Left lung (tissue), 10 donors: ENCODE measurements around the gene ZFY. TPM values are rescaled to one million over a fixed set of nuclear protein-coding genes. Genes with fewer than 3 reads are reported as not detected.

Source experiments
- ATAC-seq: fragments of 200-7000 bp; cut with Tn5 transposase; one replicate; pipeline ENCODE4 v1.9.1; 2020; ENCODE audit warnings: moderate library complexity
- DNase-seq, 4 donors: peaks; one replicate each; pipeline ENCODE4 v3.0.0-alpha.2; 2013 to 2020
- H3K27ac ChIP-seq, 2 donors: fragments of 200-600 bp; sonication (generic) in 1 of 2; one replicate each; pipeline versions ENCODE4 v1.5.0 to v1.8.0; 2020 to 2021
- H3K27me3 ChIP-seq, 2 donors: fragments of 200-600 bp; sonication (generic) in 1 of 2; one replicate each; pipeline versions ENCODE4 v1.5.0 to v1.8.0; 2020 to 2021
- H3K36me3 ChIP-seq, 2 donors: fragments of 200-600 bp; sonication (generic) in 1 of 2; one replicate each; pipeline versions ENCODE4 v1.5.0 to v1.8.0; 2020 to 2021
- H3K4me1 ChIP-seq, 2 donors: fragments of 200-600 bp; one replicate each; pipeline ENCODE4 v1.8.0; 2021
- H3K4me3 ChIP-seq, 2 donors: fragments of 200-600 bp; sonication (generic) in 1 of 2; one replicate each; pipeline versions ENCODE4 v1.5.0 to v1.8.0; 2020 to 2021; ENCODE audit warnings: mild to moderate bottlenecking in 1 of 2
- H3K9me3 ChIP-seq, 2 donors: fragments of 200-600 bp; sonication (generic) in 1 of 2; one replicate each; pipeline versions ENCODE4 v1.5.0 to v1.8.0; 2020 to 2021
- CTCF ChIP-seq, 2 donors: fragments of 200-600 bp; sonication (generic) in 1 of 2; IDR thresholded peaks; one replicate each; pipeline versions ENCODE4 v1.5.0 to v1.8.0; 2021; ENCODE audit warnings: antibody characterized with exemption in 2 of 2
- intact Hi-C, 2 donors: fragments of 100-400 bp; cut with DNase I; formaldehyde crosslinking; loops; one replicate each; pipeline versions ENCODE4 v1.11.2 to v1.14.2; 2022
- polyA plus RNA-seq, 6 donors: library from polyadenylated mRNA; unstranded; fragments of 120-200 nt; gene quantifications; one replicate each; pipeline ENCODE4 v1.2.1, GENCODE V29; 2013; ENCODE audit not compliant: insufficient read length in 6 of 6
- total RNA-seq, 2 donors: library from RNA; stranded (reverse); fragmentation: NEBNext Ultra II Directional; extraction: Animal tissue kit (Norgen Biotek cat#: 25700); gene quantifications; one replicate each; pipeline ENCODE4 v1.2.1, GENCODE V29; 2021
- donor health status: DM: no; HTN: yes; CAD: no.
- donor health status: DM: no; HTN: no; CAD: no.

The ZFY gene
- total and polyA plus RNA-seq, 8 donors: 0.20 to 19.0 (median 13.8) TPM; not detected in 1

GRCh38 chrY:2965629-2966028 lies 30.4 kb downstream of the ZFY start:
- no peaks in the 10 kb centered on the region for H3K36me3 ChIP-seq
- H3K4me1 ChIP-seq: no peaks in the 10 kb centered on the region
- no peak overlapping the region for H3K27ac ChIP-seq
- ATAC-seq (no peak), DNase-seq (peak in 1 of 4 donors; percentile 31)
- no peaks in the 10 kb centered on the region for H3K9me3 ChIP-seq
- intact Hi-C loops: no loop called here
- no peaks in the 10 kb centered on the region for H3K27me3 ChIP-seq
- no peak overlapping the region for H3K4me3 ChIP-seq
- no peak for TF ChIP-seq CTCF (IDR thresholded peaks at IDR 0.05)

- peaks cover 0 to 8% of the 10 kb centered on the region in 2 donors for H3K4me1 ChIP-seq
- no peaks in the 10 kb centered on the region for H3K9me3 ChIP-seq
These were observed 34.4 kb downstream of the ZFY start for GRCh38 chrY:2969561-2969960.

GRCh38 chrY:2972708-2973107 lies 37.5 kb downstream of the ZFY start:
- intact Hi-C loops: no loop called here
- H3K4me1 ChIP-seq: peaks cover 0 to 8% of the 10 kb centered on the region in 2 donors
- no peak overlapping the region for H3K4me3 ChIP-seq
- no peak for TF ChIP-seq CTCF (IDR thresholded peaks at IDR 0.05)
- no peak overlapping the region for H3K27ac ChIP-seq
- H3K9me3 ChIP-seq: no peaks in the 10 kb centered on the region
- DNase-seq (no peak), ATAC-seq (no peak)
- H3K36me3 ChIP-seq: peaks cover 0 to 26% of the 10 kb centered on the region in 2 donors
- no peaks in the 10 kb centered on the region for H3K27me3 ChIP-seq

More at GRCh38 chrY:2969561-2969960, 34.4 kb downstream of the ZFY start:
- no peak for ATAC-seq
- intact Hi-C loops: no loop called here
- no peaks in the 10 kb centered on the region for H3K27me3 ChIP-seq
- TF ChIP-seq CTCF (IDR thresholded peaks at IDR 0.05): no peak
- no peaks in the 10 kb centered on the region for H3K36me3 ChIP-seq
- no peak overlapping the region for H3K4me3 ChIP-seq
- no peak for DNase-seq
- no peak overlapping the region for H3K27ac ChIP-seq

GRCh38 chrY:2973110-2973751 lies 38.0 kb downstream of the ZFY start:
- intact Hi-C loops: no loop called here
- no peak for TF ChIP-seq CTCF (IDR thresholded peaks at IDR 0.05)
- no peak overlapping the region for H3K27ac ChIP-seq
- DNase-seq (no peak), ATAC-seq (no peak)
- no peaks in the 10 kb centered on the region for H3K27me3 ChIP-seq
- no peak overlapping the region for H3K4me3 ChIP-seq
- peaks cover 0 to 8% of the 10 kb centered on the region in 2 donors for H3K4me1 ChIP-seq
- H3K9me3 ChIP-seq: no peaks in the 10 kb centered on the region
- H3K36me3 ChIP-seq: peaks cover 0 to 26% of the 10 kb centered on the region in 2 donors

- DNase-seq (no peak), ATAC-seq (no peak)
- Histone ChIP-seq H3K4me3 (no peak overlapping the region), H3K27ac (no peak overlapping the region), H3K9me3 (no peaks in the 10 kb centered on the region), H3K4me1 (no peaks in the 10 kb centered on the region), H3K27me3 (no peaks in the 10 kb centered on the region), H3K36me3 (peaks cover 0 to 41% of the 10 kb centered on the region in 2 donors)
- intact Hi-C loops: no loop called here
- no peak for TF ChIP-seq CTCF (IDR thresholded peaks at IDR 0.05)
These were observed 44.1 kb downstream of the ZFY start for GRCh38 chrY:2979283-2979682.
